RCC 7860 (cell line): Measurements from ENCODE around the gene NOSIP.
A peak's percentile ranks its signal among the peaks of the same experiment; 100 is the strongest.

Source experiments
- DNase-seq: peaks from one replicate; pipeline ENCODE4 v3.0.0-alpha.2; 2015; ENCODE audit warnings: low spot score
- FAIRE-seq: peaks from 2 replicates; lab custom pipeline; 2012; peaks lifted over from hg19 to GRCh38; lab: Jason Lieb, UNC

Gene NOSIP

GRCh38 chr19:49514151-49514550, 66.2 kb downstream of the NOSIP start:
- FAIRE-seq (no peak), DNase-seq (no peak)

- DNase-seq: no peak
- no peak for FAIRE-seq
These were observed 66.6 kb downstream of the NOSIP start for GRCh38 chr19:49513746-49514118.

- DNase-seq (no peak), FAIRE-seq (no peak)
These were observed 67.2 kb downstream of the NOSIP start for GRCh38 chr19:49512970-49513745.

- DNase-seq (no peak), FAIRE-seq (no peak)
These were observed 72.4 kb downstream of the NOSIP start for GRCh38 chr19:49507803-49508494.

DNA sequence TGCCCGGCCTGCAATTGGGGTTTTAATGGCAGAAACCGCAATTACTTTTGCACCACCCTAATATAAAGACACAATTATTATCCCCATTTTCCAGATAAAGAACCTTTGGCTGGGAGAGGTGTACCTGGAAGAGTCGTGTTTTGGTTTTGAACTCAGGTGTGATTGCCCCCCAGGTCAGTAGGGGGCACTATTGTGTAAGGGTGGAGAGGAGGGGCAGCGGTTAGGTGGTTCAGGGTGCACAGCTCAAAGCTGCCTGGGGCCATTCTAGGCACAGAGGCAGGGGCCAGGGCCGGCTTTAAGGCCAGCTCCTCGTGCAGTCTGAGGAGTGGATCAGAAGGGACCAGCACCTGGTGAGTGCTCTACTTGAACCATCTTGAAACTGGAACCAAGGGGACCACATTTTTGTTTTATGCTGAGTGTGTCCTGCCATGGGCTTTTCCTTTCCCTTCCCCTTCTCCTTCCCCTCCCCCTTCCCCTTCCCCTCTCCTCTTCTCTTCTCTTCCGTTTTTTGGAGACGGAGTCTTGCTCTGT, 73.7 kb downstream of the NOSIP start:
- DNase-seq: peak; percentile 12
- no peak for FAIRE-seq
